NOMO-1 treated with DMSO at 0.1 percent for 48 hours (cell line): Measurements from ENCODE around the gene NFYC.

Source experiments
- DNase-seq: peaks from one replicate; lab custom pipeline; 2025; ENCODE audit not compliant: unreplicated experiment; lab: John Stamatoyannopoulos, UW

Gene NFYC

GRCh38 chr1:40794974-40795715 is 103.6 kb downstream of the NFYC start:
- no peak for DNase-seq

- DNase-seq, result no peak
Measured at GRCh38 chr1:40795811-40796586, 104.5 kb downstream of the NFYC start.

DNA sequence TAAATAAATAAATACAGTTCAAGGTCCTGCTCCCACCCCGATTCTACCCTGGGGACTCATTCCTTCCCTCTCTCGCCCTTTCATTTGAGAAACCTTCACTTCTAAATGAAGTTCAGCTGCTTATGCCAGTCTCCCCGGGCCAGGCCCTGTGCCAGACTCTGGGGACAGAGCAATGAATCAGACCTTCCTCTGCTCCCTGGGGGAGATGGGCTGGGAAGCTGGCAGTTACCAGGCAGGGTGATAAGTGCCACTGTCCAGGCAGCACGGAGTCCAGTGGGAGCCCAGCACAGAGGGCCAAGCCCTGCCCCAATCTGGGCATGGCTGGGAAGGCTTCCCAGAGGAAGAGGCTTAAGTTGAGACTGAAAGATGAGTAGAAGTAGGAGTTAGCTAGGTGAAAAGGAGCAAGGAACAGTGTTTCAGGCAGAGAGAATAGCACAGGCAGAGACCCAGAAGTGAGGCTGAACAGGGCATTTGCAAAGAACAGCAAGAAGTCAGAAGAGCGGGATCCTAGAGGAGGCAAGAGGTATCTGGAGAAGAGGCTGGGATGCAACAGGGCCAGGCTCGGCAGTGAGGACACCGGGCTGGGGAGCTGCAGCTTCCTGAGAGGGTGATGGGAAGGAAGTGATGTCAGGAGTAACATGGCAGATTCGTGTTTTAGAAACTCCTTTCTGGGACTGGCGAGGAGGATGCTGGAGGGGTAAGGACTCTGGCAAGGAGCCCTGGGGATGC is 105.6 kb downstream of the NFYC start:
- DNase-seq, result no peak

GRCh38 chr1:40797668-40798010 is 106.1 kb downstream of the NFYC start:
- DNase-seq, result no peak

DNA sequence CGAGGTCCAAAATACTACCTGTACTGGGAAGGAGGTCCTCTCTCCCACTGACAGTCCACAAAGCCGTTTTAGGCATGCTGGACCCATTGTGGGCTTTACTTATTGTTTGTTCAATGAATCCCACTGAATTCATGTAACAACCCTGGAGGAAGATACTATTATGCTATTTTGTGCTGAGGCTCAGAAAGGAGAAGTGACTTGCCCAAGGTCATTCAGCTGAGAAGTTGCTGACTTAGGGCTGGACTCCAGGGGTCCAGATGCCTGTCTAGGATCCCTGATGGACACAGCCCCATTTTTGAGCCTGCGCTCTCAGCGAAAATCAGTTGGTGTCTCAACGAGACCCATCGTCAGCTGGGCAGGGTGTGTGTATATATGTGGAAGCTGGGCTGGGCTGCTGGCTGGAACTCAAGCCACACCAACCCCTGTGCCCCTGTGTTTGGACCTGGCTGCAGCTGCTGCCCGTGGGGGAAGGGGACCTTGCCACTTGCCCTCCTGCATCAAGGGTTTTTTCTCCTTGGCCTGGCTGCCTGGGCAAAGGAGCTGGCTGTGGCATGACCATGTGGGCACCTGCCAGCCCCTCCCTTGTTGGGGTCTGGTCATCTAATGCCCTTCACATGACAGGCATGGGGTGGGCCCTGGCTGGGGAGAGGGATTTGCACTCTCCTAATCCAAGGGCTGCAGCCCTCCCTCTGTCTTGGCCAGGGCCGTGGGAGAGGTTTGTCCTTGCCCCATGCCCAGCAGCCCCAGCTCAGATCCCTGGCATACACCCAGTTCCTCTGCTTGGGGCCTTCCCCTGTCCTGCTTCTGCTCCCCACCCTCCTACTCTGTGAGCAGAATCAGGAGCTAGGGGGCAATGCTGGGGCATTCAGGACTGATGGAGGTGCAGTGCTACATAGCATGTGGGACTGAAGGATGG is 107.1 kb downstream of the NFYC start:
- DNase-seq, result no peak

DNA sequence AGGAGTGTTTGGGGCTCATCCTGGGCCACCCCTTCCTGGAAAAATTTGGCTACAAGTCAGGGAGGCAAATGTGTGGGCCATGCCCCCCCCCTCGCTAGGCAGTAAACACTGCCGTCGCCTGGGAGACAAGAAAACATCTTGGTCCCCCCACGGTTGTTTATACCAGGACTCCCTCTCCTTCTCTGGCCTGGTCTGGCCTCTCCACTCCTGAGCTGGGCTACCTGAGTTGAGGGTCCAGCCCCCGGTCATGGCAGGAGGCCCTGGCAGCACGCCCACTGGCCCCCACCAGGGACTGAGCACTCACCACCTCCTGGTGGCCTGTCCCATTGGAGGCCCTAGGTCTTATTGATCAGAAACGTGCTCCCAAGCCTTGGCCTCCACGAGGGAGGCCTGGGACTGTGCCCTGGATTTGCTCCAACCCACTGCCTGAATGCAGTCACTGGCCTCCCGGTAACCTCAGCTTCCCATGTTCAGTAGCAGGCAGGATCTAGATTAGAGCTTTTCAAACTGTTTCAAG is 107.9 kb downstream of the NFYC start:
- no peak for DNase-seq

GRCh38 chr1:40801742-40802077 is 110.2 kb downstream of the NFYC start:
- no peak for DNase-seq

GRCh38 chr1:40802078-40802741 is 110.7 kb downstream of the NFYC start:
- DNase-seq, result peak; percentile 76

DNA sequence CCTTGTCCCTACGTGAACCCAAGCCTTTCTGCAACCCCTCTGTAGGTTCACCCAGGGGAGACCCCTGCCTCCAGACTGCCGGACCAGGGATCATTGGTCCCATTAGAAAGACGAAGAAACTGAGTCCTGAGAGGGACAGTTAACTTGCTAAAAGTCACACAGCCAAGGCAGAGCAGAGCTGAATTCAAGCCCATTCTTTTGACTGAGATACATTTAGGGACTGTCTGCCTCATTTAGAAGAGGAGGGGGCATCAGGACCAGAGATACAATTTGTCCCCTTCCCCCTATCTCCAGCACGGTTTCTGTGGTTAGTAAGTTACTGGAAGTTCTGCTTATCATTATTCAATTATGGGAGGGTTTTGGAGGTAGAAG is 111.2 kb downstream of the NFYC start:
- peak; percentile 22 for DNase-seq

DNA sequence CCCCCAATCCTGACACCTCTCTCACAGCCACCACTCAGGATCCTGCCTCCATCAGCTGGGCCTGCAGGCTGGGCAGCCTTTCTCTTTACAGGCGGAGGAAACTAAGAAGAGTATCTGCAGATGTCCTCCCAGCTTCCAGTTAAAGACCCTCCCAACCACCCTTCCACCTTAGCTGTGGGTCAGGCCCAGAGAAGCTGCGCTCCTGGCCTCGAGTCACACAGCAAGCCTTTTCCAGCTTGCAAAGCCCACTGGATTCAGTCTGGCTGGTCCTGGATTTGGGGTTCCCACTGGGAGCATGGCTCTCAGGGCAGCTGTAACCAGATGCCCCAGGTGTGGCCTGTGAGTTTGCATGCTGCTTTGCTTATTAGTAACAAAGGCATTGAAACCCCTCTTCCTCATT is 111.9 kb downstream of the NFYC start:
- no peak for DNase-seq

DNA sequence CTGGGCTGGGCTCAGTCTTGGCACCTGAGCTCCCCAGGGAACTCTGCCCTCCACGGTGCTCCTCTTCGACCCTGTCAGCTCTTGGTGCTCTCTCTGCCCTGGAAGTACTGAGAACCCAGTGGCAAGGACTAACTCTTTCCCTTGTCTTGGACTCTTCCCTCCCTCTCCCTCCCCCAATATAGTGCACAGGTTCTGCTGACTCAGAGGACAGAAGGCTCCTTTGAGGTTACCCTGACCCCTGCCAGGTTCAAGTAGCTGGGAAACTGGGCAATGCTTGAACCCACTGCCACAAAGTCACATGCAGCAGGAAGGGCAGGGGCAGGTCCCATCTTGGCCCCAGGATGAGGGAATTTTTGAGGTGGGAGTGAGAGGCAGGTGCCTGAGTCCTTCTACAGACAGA is 112.4 kb downstream of the NFYC start:
- no peak for DNase-seq

DNA sequence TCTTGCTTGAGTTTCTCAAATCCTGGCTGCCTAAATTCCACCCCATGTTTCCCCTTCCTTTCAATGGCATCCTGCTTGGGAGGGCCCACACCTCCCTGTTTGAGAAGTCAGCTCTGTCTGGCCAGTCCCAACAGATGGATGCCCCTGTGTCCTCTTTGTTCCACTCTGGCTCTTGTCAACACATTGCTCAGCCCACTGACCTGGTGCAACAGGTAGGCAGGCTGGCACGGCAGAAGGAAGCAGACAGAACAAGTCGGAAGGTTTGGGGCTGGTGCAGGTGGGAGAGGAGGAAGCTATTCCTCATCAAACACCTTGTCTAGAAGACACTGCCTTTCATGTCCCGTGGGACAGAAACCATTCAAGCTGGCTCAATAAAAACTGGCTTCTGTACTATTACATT is 114.7 kb downstream of the NFYC start:
- DNase-seq, result no peak

DNA sequence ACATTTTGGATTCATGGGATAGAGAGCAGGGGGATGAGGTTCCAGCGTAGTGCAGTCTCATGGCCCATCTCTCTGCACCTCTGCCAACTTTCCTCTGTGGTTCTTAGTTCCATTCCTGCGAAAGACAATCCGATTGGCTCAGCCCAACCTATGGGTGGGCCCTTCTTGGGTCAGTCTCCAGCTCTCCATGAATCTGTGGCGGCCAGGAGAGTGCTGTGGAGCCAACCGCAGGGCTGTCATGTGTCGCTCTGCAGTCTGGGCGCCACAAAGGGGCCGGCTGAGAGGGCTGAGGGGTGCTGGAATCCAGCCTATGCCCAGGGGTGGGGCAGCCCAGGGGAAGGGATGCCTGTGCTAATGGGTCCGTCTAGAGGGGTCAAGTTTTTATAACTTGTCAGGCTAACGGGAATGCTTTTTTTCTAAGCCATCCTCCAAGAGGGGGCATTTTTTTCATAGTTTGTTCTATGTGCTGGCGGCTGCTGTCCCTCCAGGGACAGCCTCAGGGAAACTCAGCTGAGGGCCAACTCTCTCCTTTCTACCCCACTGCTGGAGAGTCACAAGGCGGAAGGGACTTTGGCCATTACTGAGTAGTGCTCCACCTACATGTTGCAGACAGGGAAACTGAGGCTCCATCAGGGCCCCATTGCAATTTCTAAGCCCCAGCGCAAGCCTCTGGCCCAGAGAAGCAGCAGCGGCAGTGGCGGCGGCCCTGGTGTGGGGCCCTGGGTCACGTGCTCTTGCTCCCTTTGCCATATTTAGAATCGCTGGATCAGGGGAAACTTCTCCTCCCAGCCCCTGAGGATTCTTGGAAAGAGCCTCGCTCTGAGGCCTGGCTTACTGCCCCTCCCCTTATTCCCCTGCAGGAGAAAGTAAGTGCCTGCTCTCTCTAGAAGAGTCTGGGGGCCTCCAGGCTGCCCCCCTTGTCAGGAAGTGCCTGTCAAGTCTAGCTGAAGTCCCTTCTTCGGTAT is 115.5 kb downstream of the NFYC start:
- DNase-seq, result no peak

DNA sequence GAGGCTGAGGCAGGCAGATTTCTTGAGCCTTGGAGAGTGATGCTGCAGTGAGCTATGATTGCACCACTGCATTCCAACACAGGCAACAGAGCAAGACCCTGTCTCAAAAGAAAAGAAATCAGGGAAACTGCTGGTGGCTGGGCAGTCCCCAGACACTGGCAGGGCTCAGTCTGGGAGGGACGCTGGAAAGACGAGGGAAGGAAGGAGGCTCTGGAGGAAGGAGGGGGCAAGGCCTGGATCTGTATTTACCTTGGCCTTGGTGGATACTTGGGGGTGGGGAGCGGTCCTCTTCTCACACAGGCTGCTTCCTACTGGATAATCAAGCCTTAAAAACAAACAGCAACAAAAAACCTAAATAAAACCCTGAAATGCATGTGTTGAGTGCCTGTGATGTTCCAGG is 116.5 kb downstream of the NFYC start:
- DNase-seq, result no peak

DNA sequence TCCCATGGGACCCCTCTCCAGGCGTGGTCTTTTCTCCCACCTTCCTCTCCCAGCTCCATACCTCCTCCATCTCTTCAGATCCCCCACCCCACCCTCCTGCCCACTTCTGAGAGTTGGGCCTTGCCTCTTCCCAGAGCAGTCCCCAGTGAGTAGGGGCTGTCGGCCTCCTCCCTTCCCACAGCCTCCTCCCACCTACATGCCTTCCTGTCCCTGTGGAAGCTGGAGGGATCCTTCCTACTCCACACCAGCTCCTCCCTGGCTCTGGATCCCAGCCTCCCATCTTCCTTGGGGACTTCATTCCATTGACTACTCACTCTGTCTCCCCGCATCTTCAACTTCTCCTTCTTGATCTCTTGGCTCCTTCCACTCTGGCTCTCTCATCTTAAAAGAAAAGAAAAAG is 116.9 kb downstream of the NFYC start:
- DNase-seq, result no peak

DNA sequence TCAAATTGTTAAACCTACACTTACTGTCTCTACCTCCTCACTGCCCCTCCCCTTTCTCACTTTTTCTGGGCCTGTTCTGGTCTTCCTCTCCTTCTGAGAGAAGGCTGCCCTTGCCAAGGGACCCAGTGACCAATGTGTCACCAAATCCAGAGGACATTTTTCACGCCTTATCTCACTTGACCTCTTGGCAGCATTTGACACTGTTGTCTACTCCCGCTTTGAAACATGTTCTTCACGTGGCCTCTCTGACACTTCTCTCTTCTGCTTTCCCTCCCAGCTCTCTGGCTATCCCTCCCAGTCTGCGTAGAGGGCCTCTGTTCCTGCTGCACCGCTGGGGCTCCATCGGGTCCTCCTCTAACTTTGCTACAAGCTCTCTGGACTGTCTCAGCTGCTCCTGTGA is 117.4 kb downstream of the NFYC start:
- DNase-seq, result no peak

DNA sequence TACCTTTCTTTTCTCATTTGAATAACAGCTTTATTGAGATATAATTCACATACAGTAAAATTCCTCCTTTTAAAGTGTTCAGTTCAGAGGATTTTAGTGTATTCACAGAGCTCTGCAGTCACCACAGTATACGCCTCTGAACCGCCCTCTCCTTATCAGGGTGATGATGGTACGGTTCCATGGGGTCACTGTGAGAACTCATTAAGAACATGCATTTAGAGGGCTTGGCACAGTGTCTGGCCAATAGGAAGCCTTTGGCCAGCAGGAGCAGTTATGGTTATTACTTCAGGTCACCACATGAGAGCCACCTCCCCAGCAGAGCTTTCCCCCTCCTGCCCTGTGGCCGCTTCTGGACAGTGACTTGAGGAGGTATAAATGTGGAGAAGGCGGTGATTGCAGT is 119.4 kb downstream of the NFYC start:
- no peak for DNase-seq

DNA sequence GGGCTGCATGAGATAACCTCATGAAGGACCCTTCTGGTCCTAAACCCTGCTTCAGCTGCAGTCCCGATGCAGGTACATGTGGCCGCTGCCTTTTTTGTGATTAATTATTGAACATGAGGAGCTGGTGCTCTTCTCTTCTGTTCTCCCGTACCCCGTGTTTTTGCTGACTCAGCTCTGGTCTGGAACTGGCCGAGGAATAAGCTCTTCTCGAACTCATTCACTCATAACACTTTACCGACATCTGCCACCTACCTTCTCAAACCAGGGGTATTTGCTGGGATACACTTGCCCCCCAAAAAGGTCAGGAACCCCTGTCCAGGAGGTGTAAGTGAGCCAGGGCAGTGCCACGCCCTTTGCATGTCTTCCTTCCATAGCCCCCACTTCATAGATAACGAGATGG is 123.9 kb downstream of the NFYC start:
- DNase-seq, result no peak

DNA sequence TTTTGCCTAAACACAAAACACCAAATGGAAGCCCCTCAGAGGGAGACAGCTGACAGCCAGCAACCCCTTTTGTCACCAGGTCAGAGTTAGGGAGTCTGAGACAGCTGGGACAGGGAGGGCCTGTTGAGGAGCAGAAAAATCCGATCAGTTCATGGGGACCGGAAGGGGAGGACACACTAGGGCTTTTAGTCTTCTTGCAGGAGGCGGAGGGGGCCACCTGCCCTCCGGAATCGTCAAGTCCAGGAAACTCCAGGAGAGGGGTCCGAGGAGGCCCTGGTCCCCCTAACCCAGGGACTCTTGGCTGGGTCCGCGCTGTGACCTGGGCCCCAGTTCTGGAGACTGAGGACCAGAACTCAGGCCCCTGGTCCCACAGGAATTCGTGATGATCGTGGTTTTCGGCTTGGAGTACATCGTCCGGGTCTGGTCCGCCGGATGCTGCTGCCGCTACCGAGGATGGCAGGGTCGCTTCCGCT is 126.3 kb downstream of the NFYC start:
- no peak for DNase-seq
